Transverse colon (tissue), 4 donors: Measurements from ENCODE around the gene EGR1.

Experiments used
- CTCF ChIP-seq, 5 experiments: fragments of 200-600 bp in 3 of 5; fragments of 450-650 bp in 2 of 5; sonication (generic) in 3 of 5; IDR thresholded peaks; 1 replicate in 2 of 5; 2 replicates in 3 of 5; pipeline ENCODE4 v1.5.1; 2016 to 2017; ENCODE audit warnings: antibody characterized with exemption in 5 of 5, inconsistent platforms in 3 of 5, mild to moderate bottlenecking in 2 of 5, moderate library complexity in 1 of 5
- POLR2A ChIP-seq: fragments of 450-650 bp; IDR thresholded peaks from one replicate; pipeline ENCODE4 v1.6.1; 2016; ENCODE audit warnings: antibody characterized with exemption, mild to moderate bottlenecking, moderate library complexity
- POLR2AphosphoS5 ChIP-seq, 3 donors: sonication (generic); formaldehyde crosslinking; IDR thresholded peaks; one replicate each; pipeline ENCODE4 v1.6.1; 2016; ENCODE audit warnings: antibody characterized with exemption in 3 of 3

GRCh38 chr5:138498376-138498775, 33.1 kb downstream of the EGR1 start:
- TF ChIP-seq CTCF (IDR thresholded peaks at IDR 0.05) (no peak), POLR2AphosphoS5 (IDR thresholded peaks at IDR 0.05) (no peak), POLR2A (no peak)
